ENCODE data around the gene SORCS2. TPM values are rescaled to one million over a fixed set of nuclear protein-coding genes. Genes with fewer than 3 reads are reported as not detected.

The SORCS2 gene
- total RNA-seq, 4 donors from 2014 or later: 0.07 to 1.2 (median 0.11) TPM

- TF ChIP-seq, protein P1, sequence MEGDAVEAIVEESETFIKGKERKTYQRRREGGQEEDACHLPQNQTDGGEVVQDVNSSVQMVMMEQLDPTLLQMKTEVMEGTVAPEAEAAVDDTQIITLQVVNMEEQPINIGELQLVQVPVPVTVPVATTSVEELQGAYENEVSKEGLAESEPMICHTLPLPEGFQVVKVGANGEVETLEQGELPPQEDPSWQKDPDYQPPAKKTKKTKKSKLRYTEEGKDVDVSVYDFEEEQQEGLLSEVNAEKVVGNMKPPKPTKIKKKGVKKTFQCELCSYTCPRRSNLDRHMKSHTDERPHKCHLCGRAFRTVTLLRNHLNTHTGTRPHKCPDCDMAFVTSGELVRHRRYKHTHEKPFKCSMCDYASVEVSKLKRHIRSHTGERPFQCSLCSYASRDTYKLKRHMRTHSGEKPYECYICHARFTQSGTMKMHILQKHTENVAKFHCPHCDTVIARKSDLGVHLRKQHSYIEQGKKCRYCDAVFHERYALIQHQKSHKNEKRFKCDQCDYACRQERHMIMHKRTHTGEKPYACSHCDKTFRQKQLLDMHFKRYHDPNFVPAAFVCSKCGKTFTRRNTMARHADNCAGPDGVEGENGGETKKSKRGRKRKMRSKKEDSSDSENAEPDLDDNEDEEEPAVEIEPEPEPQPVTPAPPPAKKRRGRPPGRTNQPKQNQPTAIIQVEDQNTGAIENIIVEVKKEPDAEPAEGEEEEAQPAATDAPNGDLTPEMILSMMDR (IDR thresholded peaks at IDR 0.05 in 4 of 5, conservative IDR thresholded peaks at IDR 0.05 in 1 of 5): no peak
- no peak for TF ChIP-seq POLR2A (IDR thresholded peaks at IDR 0.05)
- Histone ChIP-seq H3K4me3 (no peak overlapping the region), H3K36me3 (no peaks in the 10 kb centered on the region), H3K4me1 (no peaks in the 10 kb centered on the region), H3K27me3 (no peaks in the 10 kb centered on the region), H3K27ac (no peak overlapping the region), H3K9me3 (no peaks in the 10 kb centered on the region)
- DNase-seq: no peak
- intact Hi-C loops (cut with DNase I; ENCODE audit: low total_unique reads): no loop called here
- no peak for ATAC-seq
- in situ Hi-C loops (cut with MboI; ENCODE audit: low sequenced_read_pairs in 4 of 4): no loop called here
Observed at GRCh38 chr4:7536876-7537275, 344.5 kb downstream of the SORCS2 start.

- ATAC-seq: no peak
- intact Hi-C loops (cut with DNase I; ENCODE audit: low total_unique reads): no loop called here
- DNase-seq: no peak
- Histone ChIP-seq H3K9me3 (no peaks in the 10 kb centered on the region), H3K27ac (no peak overlapping the region), H3K36me3 (no peaks in the 10 kb centered on the region), H3K4me1 (no peaks in the 10 kb centered on the region), H3K4me3 (no peak overlapping the region), H3K27me3 (no peaks in the 10 kb centered on the region)
- in situ Hi-C loops (cut with MboI; ENCODE audit: low sequenced_read_pairs in 4 of 4): no loop called here
- TF ChIP-seq POLR2A (IDR thresholded peaks at IDR 0.05): no peak
- TF ChIP-seq, protein P1 (IDR thresholded peaks at IDR 0.05 in 4 of 5, conservative IDR thresholded peaks at IDR 0.05 in 1 of 5): no peak
Observed at GRCh38 chr4:7537853-7538400, 345.6 kb downstream of the SORCS2 start.

DNA sequence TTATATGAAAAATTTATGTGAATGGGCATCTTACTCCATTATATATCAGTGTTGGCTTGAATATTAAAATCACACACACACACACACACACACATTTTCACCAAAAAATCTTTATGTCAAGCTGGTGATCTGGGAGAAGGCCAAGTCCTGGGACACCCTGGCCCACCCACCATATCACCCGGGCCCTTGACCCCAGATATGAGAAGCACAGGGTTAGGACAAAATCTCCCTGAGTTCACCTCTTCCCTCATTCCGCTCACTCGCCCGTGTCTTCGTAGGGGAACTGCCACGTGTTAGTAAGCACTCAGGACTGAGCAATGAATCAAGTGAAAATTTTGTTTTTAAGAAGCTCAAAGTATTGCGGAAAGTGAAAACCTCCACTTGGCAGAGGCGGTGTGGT lies 346.2 kb downstream of the SORCS2 start:
- no peak for ATAC-seq
- no peaks in the 10 kb centered on the region for H3K4me1 ChIP-seq
- in situ Hi-C loops (cut with MboI; ENCODE audit: low sequenced_read_pairs in 4 of 4): no loop called here

GRCh38 chr4:7539186-7539585 lies 346.8 kb downstream of the SORCS2 start:
- DNase-seq (no peak), ATAC-seq (no peak)
- H3K9me3 ChIP-seq: no peaks in the 10 kb centered on the region
- intact Hi-C loops (cut with DNase I; ENCODE audit: low total_unique reads): no loop called here
- no peaks in the 10 kb centered on the region for H3K36me3 ChIP-seq
- in situ Hi-C loops (cut with MboI; ENCODE audit: low sequenced_read_pairs in 4 of 4): no loop called here
- TF ChIP-seq, protein P1 (IDR thresholded peaks at IDR 0.05 in 4 of 5, conservative IDR thresholded peaks at IDR 0.05 in 1 of 5): no peak
- no peak for TF ChIP-seq POLR2A (IDR thresholded peaks at IDR 0.05)
- no peaks in the 10 kb centered on the region for H3K4me1 ChIP-seq
- no peak overlapping the region for H3K27ac ChIP-seq
- H3K27me3 ChIP-seq: no peaks in the 10 kb centered on the region
- H3K4me3 ChIP-seq: no peak overlapping the region

More for the DNA sequence above, 346.2 kb downstream of the SORCS2 start:
- H3K27ac ChIP-seq: no peak overlapping the region
- no peaks in the 10 kb centered on the region for H3K27me3 ChIP-seq
- H3K36me3 ChIP-seq: no peaks in the 10 kb centered on the region
- no peak for DNase-seq
- H3K4me3 ChIP-seq: no peak overlapping the region
- no peaks in the 10 kb centered on the region for H3K9me3 ChIP-seq
- intact Hi-C loops (cut with DNase I; ENCODE audit: low total_unique reads): no loop called here
- TF ChIP-seq, protein P1 (IDR thresholded peaks at IDR 0.05 in 4 of 5, conservative IDR thresholded peaks at IDR 0.05 in 1 of 5): no peak
- no peak for TF ChIP-seq POLR2A (IDR thresholded peaks at IDR 0.05)

DNA sequence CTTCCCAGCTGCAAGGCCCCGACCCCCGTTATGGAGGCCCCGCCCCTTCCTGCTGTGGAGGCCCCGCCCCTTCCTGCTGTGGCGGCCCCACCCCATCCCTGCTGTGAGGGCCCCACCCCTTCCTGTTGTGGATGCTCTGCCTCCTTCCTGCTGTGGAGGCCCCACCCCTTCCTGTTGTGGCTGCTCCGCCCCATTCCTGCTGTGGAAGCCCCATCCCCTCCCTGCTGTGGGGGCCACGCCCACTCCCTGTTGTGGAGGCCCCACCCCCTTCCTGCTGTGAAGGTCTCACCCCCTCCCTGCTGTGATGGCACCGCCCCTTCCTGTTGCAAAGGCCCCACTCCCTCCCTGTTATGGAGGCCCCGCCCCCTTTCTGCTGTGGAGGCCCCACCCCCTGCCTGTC lies 347.3 kb downstream of the SORCS2 start:
- H3K9me3 ChIP-seq: no peaks in the 10 kb centered on the region
- H3K4me1 ChIP-seq: no peaks in the 10 kb centered on the region
- intact Hi-C loops (cut with DNase I; ENCODE audit: low total_unique reads): no loop called here
- ATAC-seq (no peak), DNase-seq (no peak)
- H3K36me3 ChIP-seq: no peaks in the 10 kb centered on the region
- H3K27me3 ChIP-seq: no peaks in the 10 kb centered on the region
- TF ChIP-seq, protein P1 (IDR thresholded peaks at IDR 0.05 in 4 of 5, conservative IDR thresholded peaks at IDR 0.05 in 1 of 5): no peak
- TF ChIP-seq POLR2A (IDR thresholded peaks at IDR 0.05): no peak
- no peak overlapping the region for H3K4me3 ChIP-seq
- in situ Hi-C loops (cut with MboI; ENCODE audit: low sequenced_read_pairs in 4 of 4): no loop called here
- no peak overlapping the region for H3K27ac ChIP-seq

Measured in gastrocnemius medialis (tissue), 4 donors.